ENCODE measurements around the gene CDK6.

GRCh38 chr7:92652536-92652935 lies 183.8 kb downstream of the CDK6 start:
- TF ChIP-seq EP300 (IDR thresholded peaks at IDR 0.05) (no peak), POLR2A (IDR thresholded peaks at IDR 0.05) (no peak)

All from gastroesophageal sphincter (tissue), 2 donors.